Brain microvascular endothelial cell (primary cell): Measurements from ENCODE around the gene CENPT.

Source experiments
- DNase-seq: peaks from one replicate; pipeline ENCODE4 v3.0.0-alpha.2; 2020
- H3K27ac ChIP-seq: fragments of 250-450 bp; sonication (Bioruptor Pico); 2 replicates; pipeline ENCODE4 v1.5.1; 2020; ENCODE audit warnings: mild to moderate bottlenecking, moderate library complexity
- H3K27me3 ChIP-seq: fragments of 250-450 bp; sonication (Bioruptor Pico); replicated peaks from 2 replicates; pipeline ENCODE4 v1.5.1; 2020; ENCODE audit warnings: mild to moderate bottlenecking
- H3K36me3 ChIP-seq: fragments of 250-450 bp; sonication (Bioruptor Pico); replicated peaks from 2 replicates; pipeline ENCODE4 v1.5.1; 2020; ENCODE audit warnings: mild to moderate bottlenecking
- H3K4me3 ChIP-seq: 2 replicates; pipeline ENCODE4 v1.5.1; 2011; ENCODE audit warnings: low read depth, mild to moderate bottlenecking, control low read depth, low read length, moderate library complexity
- in situ Hi-C: cut with HindIII; loops from 2 replicates; pipeline ENCODE4 v1.10.0; 2017; ENCODE audit warnings: low sequenced_read_pairs, low pct_ligation_motif_present
- TF ChIP-seq, protein P1 (sequence below): IDR thresholded peaks from 2 replicates; pipeline ENCODE4 v1.5.1; 2011; ENCODE audit warnings: low read depth, mild to moderate bottlenecking, moderate library complexity, low read length, control low read depth, inconsistent platforms; ENCODE audit errors: missing control alignments

CENPT gene

GRCh38 chr16:67801883-67802282 is 45.6 kb downstream of the CENPT start:
- Histone ChIP-seq H3K27me3 (no peaks in the 10 kb centered on the region), H3K4me3 (no peak overlapping the region), H3K36me3 (peaks cover 10% of the 10 kb centered on the region), H3K27ac (no peak overlapping the region)
- in situ Hi-C loops, result loop anchor here (25.0 kb wide), 1 partner anchor 110 kb away; no protein-coding TSS in a partner anchor
- TF ChIP-seq, protein P1, sequence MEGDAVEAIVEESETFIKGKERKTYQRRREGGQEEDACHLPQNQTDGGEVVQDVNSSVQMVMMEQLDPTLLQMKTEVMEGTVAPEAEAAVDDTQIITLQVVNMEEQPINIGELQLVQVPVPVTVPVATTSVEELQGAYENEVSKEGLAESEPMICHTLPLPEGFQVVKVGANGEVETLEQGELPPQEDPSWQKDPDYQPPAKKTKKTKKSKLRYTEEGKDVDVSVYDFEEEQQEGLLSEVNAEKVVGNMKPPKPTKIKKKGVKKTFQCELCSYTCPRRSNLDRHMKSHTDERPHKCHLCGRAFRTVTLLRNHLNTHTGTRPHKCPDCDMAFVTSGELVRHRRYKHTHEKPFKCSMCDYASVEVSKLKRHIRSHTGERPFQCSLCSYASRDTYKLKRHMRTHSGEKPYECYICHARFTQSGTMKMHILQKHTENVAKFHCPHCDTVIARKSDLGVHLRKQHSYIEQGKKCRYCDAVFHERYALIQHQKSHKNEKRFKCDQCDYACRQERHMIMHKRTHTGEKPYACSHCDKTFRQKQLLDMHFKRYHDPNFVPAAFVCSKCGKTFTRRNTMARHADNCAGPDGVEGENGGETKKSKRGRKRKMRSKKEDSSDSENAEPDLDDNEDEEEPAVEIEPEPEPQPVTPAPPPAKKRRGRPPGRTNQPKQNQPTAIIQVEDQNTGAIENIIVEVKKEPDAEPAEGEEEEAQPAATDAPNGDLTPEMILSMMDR, result no peak
- DNase-seq, result no peak

- no peak for DNase-seq
- no peaks in the 10 kb centered on the region for H3K27me3 ChIP-seq
- in situ Hi-C loops, result loop anchor here (25.0 kb wide), 1 partner anchor 111 kb away; no protein-coding TSS in a partner anchor
- TF ChIP-seq, protein P1, result no peak
- H3K36me3 ChIP-seq, result peaks cover 10% of the 10 kb centered on the region
- no peak overlapping the region for H3K27ac ChIP-seq
- H3K4me3 ChIP-seq, result no peak overlapping the region
Observed at GRCh38 chr16:67801241-67801640, 46.3 kb downstream of the CENPT start.

- in situ Hi-C loops, result loop anchor here (25.0 kb wide), 1 partner anchor 112 kb away; no protein-coding TSS in a partner anchor
- TF ChIP-seq, protein P1, result no peak
- Histone ChIP-seq H3K27me3 (no peaks in the 10 kb centered on the region), H3K4me3 (no peak overlapping the region), H3K27ac (no peak overlapping the region), H3K36me3 (peaks cover 10% of the 10 kb centered on the region)
- peak; percentile 14 for DNase-seq
Observed at GRCh38 chr16:67800338-67800926, 47.1 kb downstream of the CENPT start.

DNA sequence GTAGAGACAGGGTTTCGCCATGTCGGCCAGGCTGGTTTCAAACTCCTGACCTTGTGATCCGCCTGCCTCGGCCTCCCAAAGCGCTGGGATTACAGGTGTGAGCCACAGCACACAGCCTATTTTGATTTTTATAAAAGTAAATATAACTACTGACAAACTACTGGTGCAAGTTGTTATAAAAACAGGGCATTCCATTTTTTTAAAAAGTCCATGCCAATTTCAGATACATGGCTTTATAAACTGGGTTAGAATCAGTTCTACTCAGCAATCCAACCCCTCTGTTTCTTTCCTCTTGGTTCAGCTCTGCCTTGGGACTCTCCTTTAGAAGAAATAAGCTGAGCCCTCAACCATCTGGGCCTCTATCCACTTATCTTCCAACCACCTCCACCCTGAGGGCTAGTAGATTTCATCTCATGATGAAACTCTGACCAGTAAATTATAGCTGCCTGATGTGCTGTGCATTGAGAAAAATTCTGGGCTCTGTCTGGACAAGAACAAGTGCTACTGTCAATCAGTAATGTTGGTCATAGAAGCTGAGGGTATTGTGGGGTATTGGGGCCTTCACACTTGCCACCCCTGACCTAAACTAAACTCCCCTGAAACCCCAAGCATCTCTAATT is 51.3 kb downstream of the CENPT start:
- Histone ChIP-seq H3K4me3 (no peak overlapping the region), H3K36me3 (peaks cover 4% of the 10 kb centered on the region), H3K27me3 (no peaks in the 10 kb centered on the region), H3K27ac (no peak overlapping the region)
- in situ Hi-C loops, result no loop called here
- no peak for DNase-seq
- TF ChIP-seq, protein P1, result no peak

DNA sequence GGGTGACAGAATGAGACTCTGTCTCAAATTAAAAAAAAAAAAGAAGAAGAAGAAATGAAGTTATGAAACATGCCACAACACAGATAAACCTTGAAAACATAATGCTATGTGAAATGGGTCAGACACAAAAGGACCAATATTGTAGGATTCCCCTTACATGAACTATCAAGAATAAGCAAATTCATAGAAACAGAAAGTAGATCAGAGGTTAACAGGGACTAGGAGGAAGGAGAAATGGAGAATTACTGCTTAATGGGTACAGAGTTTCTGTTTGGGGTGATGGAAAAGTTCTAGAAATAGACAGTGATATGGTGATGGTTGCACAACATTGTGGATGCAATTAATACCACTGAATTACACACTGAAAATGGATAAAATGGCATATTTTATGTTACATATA is 57.4 kb downstream of the CENPT start:
- no peak overlapping the region for H3K4me3 ChIP-seq
- H3K36me3 ChIP-seq, result no peaks in the 10 kb centered on the region
- no peak for DNase-seq
- H3K27me3 ChIP-seq, result no peaks in the 10 kb centered on the region
- in situ Hi-C loops, result no loop called here
- TF ChIP-seq, protein P1, result no peak
- H3K27ac ChIP-seq, result no peak overlapping the region
